Neural cell (in vitro differentiated cells): ENCODE data around the gene RBBP8NL. TPM values are rescaled to one million over a fixed set of nuclear protein-coding genes. Genes with fewer than 3 reads are reported as not detected.

Source experiments
- H2AFZ ChIP-seq: fragments of 200-600, 300-800 bp; sonication (generic), shearing (Covaris generic); 2 replicates; pipeline ENCODE4 v1.6.0; 2014; ENCODE audit warnings: low read depth, mild to moderate bottlenecking, antibody characterized with exemption, low read length, moderate library complexity
- H3F3A ChIP-seq: fragments of 200-600 bp; shearing (Covaris generic); 2 replicates; pipeline ENCODE4 v1.6.1; 2016; ENCODE audit warnings: mild to moderate bottlenecking, moderate library complexity, mixed read lengths, antibody characterized with exemption, low read length; ENCODE audit not compliant: insufficient read depth, poor library complexity, severe bottlenecking
- H3K27ac ChIP-seq: fragments of 200-600, 300-800 bp; sonication (generic), shearing (Covaris generic); 2 replicates; pipeline ENCODE4 v1.5.1; 2014; ENCODE audit warnings: mild to moderate bottlenecking, low read length, moderate library complexity
- H3K27me3 ChIP-seq: fragments of 300-800, 200-600 bp; sonication (generic), shearing (Covaris generic); 2 replicates; pipeline ENCODE4 v1.6.0; 2014; ENCODE audit warnings: mild to moderate bottlenecking, low read depth, low read length, moderate library complexity; ENCODE audit not compliant: insufficient read depth
- H3K36me3 ChIP-seq: fragments of 300-800, 200-600 bp; sonication (generic), shearing (Covaris generic); 2 replicates; pipeline ENCODE4 v1.5.1; 2014; ENCODE audit warnings: mild to moderate bottlenecking, antibody characterized with exemption, low read length, moderate library complexity; ENCODE audit not compliant: insufficient read depth
- H3K4me2 ChIP-seq: fragments of 300-800, 200-600 bp; sonication (generic), shearing (Covaris generic); 2 replicates; pipeline ENCODE4 v1.6.0; 2014; ENCODE audit warnings: mild to moderate bottlenecking, low read length
- H3K4me3 ChIP-seq: fragments of 300-800, 200-600 bp; sonication (generic), shearing (Covaris generic); 2 replicates; pipeline ENCODE4 v1.5.1; 2014; ENCODE audit warnings: mild to moderate bottlenecking, low read length, moderate library complexity
- H3K79me2 ChIP-seq: fragments of 200-600 bp; shearing (Covaris generic); replicated peaks from 2 replicates; pipeline ENCODE4 v1.6.0; 2014; ENCODE audit warnings: mild to moderate bottlenecking, low read length, moderate library complexity; ENCODE audit not compliant: insufficient read depth
- H3K9ac ChIP-seq: fragments of 300-800, 200-600 bp; sonication (generic), shearing (Covaris generic); 2 replicates; pipeline ENCODE4 v1.6.1; 2016; ENCODE audit warnings: mild to moderate bottlenecking, low read length, mixed read lengths
- H3K9me2 ChIP-seq: fragments of 200-600 bp; shearing (Covaris generic); 2 replicates; pipeline ENCODE4 v1.6.1; 2016; ENCODE audit warnings: mild to moderate bottlenecking, low read length, mixed read lengths; ENCODE audit not compliant: insufficient read depth
- H3K9me3 ChIP-seq: fragments of 200-600, 300-800 bp; sonication (generic), shearing (Covaris generic); 2 replicates; pipeline ENCODE4 v1.6.1; 2016; ENCODE audit warnings: mild to moderate bottlenecking, mixed run types, low read length, moderate library complexity, mixed read lengths
- H4K20me1 ChIP-seq: fragments of 200-600 bp; shearing (Covaris generic); 2 replicates; pipeline ENCODE4 v1.6.1; 2016; ENCODE audit warnings: mild to moderate bottlenecking, mixed run types; ENCODE audit not compliant: insufficient read depth
- EP300 ChIP-seq: fragments of 450-650 bp; conservative IDR thresholded peaks from 2 replicates; pipeline ENCODE4 v1.6.1; 2014; ENCODE audit warnings: antibody characterized with exemption, mild to moderate bottlenecking, moderate library complexity; ENCODE audit not compliant: poor library complexity, severe bottlenecking
- EZH2 ChIP-seq: fragments of 200-600, 300-800 bp; shearing (Covaris generic), sonication (generic); IDR thresholded peaks from 2 replicates; pipeline ENCODE4 v1.6.1; 2014; ENCODE audit warnings: antibody characterized with exemption, low read length, borderline replicate concordance, mild to moderate bottlenecking; ENCODE audit not compliant: insufficient read depth, poor library complexity, severe bottlenecking
- MXI1 ChIP-seq: fragments of 450-650 bp; conservative IDR thresholded peaks from 2 replicates; pipeline ENCODE4 v1.6.1; 2014; ENCODE audit warnings: antibody characterized with exemption, mild to moderate bottlenecking; ENCODE audit not compliant: poor library complexity, severe bottlenecking
- POLR2AphosphoS5 ChIP-seq: IDR thresholded peaks from 2 replicates; pipeline ENCODE4 v1.6.1; 2012
- RAD21 ChIP-seq: fragments of 450-650 bp; conservative IDR thresholded peaks from 2 replicates; pipeline ENCODE4 v1.6.1; 2014; ENCODE audit warnings: antibody characterized with exemption, mild to moderate bottlenecking, moderate library complexity
- SMC3 ChIP-seq: fragments of 450-650 bp; conservative IDR thresholded peaks from 2 replicates; pipeline ENCODE4 v1.6.1; 2014; ENCODE audit warnings: antibody characterized with exemption, mild to moderate bottlenecking, moderate library complexity; ENCODE audit not compliant: poor library complexity
- TAF1 ChIP-seq: IDR thresholded peaks from 2 replicates; pipeline ENCODE4 v1.6.1; 2012; ENCODE audit warnings: low read depth
- polyA plus RNA-seq: library from polyadenylated mRNA; depleted of rRNA; stranded (reverse); fragments of >200 nt; gene quantifications from 2 replicates; pipeline ENCODE4 v1.2.3, GENCODE V29; 2014
- TF ChIP-seq, protein P1 (sequence below): IDR thresholded peaks from 2 replicates; pipeline ENCODE4 v1.6.1; 2012; ENCODE audit warnings: borderline replicate concordance
- TF ChIP-seq, protein P2 (sequence below): fragments of 450-650 bp; IDR thresholded peaks from 2 replicates; pipeline ENCODE4 v1.5.1; 2014; ENCODE audit warnings: antibody characterized with exemption, mild to moderate bottlenecking, moderate library complexity; ENCODE audit not compliant: poor library complexity, severe bottlenecking

Gene RBBP8NL
- polyA plus RNA-seq, 1 donor from 2014 or later: not detected

DNA sequence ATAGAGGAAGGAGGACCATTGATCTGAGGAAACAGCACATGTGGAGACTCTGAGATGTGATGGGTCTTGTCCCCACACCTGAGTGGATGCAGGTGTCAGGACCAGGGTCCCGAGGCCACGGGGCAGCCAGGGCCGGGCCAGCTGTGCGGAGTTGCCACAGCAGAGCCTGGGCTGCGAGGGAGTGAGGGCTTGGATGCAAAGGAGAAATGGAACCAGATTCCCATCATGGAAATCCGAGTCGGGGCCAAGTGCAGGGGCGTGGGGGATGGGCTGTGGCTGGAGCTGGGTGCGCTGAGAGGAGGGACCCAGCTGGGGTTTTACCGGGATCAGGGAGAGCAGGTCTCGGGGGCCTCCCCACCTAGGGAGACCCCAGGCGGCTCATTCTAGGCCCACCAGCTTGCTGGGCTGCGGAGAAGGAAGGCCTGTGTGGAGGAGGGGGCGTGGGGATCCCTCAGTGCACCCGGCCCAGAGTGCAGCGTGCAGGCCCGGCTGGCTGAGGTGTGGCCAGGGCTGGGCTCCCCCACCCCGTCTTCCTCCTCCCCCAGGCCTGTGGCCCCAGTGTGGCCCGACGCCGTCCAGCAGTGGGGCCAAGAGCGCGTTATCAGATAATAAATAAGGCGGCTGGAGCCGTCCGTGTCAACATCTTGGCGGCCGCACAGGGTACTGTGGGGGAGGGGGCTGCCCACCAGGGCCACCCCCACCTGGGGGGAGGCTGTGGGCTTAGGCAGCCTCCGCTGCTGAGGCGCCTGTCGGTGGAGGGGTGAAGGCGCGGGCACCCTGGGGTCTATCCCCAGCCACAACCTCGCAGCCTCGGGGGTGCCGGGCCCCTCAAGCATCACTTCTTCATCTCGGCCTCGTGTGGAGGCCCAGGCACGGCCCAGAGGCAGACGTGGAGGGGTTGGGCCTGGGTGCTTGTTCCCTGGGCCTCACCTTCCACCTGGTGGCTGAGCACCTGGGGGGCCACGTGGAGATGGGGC lies 31.2 kb upstream of the RBBP8NL start:
- TF ChIP-seq RAD21: no peak
- no peak for TF ChIP-seq SMC3
- H3K36me3 ChIP-seq: no peaks in the 10 kb centered on the region
- H2AFZ ChIP-seq: no peak overlapping the region
- H3K4me3 ChIP-seq: no peak overlapping the region
- H3K27ac ChIP-seq: no peak overlapping the region
- H3K4me2 ChIP-seq: no peak overlapping the region
- H3K9ac ChIP-seq: no peak overlapping the region
- H3K9me2 ChIP-seq: no peaks in the 10 kb centered on the region
- H3F3A ChIP-seq: no peaks in the 10 kb centered on the region
- no peaks in the 10 kb centered on the region for H3K79me2 ChIP-seq
- H4K20me1 ChIP-seq: no peaks in the 10 kb centered on the region
- no peaks in the 10 kb centered on the region for H3K27me3 ChIP-seq
- H3K9me3 ChIP-seq: no peaks in the 10 kb centered on the region

DNA sequence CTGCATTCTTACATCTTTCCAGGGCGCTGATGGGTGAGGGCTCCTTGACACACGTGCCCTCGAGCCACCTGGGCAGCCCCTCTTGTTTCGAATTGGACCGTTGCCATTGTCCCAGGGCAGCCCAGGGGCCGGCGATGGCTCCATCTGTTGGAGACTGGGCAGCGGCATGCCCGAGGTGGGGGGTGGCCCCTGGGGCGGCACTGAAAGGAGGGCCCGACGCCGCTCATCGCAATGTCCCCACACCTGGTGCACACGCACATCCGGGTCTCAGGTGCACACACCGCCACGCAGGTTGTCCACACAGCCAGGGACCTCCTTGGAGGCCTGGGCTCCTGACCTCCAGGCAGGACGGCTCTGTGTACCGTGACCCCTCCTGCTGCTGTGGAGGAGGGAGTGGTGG lies 30.5 kb upstream of the RBBP8NL start:
- no peak overlapping the region for H2AFZ ChIP-seq
- H3K9ac ChIP-seq: no peak overlapping the region
- no peak overlapping the region for H3K4me2 ChIP-seq
- no peaks in the 10 kb centered on the region for H3K79me2 ChIP-seq
- H4K20me1 ChIP-seq: no peaks in the 10 kb centered on the region
- no peaks in the 10 kb centered on the region for H3K9me3 ChIP-seq
- no peaks in the 10 kb centered on the region for H3K27me3 ChIP-seq
- no peaks in the 10 kb centered on the region for H3F3A ChIP-seq
- no peak overlapping the region for H3K4me3 ChIP-seq
- no peaks in the 10 kb centered on the region for H3K36me3 ChIP-seq
- no peaks in the 10 kb centered on the region for H3K9me2 ChIP-seq
- TF ChIP-seq RAD21 (no peak), MXI1 (no peak), TAF1 (no peak)
- no peak overlapping the region for H3K27ac ChIP-seq

DNA sequence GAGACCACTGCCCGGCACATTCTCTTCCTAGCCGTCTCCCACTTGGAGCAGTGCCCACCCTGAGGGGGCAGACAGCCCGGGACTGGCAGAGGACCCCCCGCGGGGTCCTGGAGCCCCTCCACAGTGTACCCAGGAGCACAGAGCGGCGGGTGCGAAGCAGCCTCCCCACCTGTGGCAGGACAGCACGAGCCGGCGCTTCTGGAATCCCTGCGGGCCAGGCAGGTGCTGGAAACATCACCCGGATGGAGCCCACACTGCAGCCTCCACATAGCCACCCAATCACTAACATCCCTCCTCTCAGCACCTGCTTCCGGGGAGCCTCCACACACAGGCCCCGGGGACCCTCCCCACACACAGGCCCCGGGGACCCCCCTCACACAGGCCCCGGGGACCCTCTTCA lies 29.8 kb upstream of the RBBP8NL start:
- H2AFZ ChIP-seq: no peak overlapping the region
- TF ChIP-seq RAD21: no peak
- no peak for TF ChIP-seq POLR2AphosphoS5
- no peak for TF ChIP-seq MXI1
- TF ChIP-seq EP300: no peak
- no peak for TF ChIP-seq EZH2
- TF ChIP-seq, protein P1, sequence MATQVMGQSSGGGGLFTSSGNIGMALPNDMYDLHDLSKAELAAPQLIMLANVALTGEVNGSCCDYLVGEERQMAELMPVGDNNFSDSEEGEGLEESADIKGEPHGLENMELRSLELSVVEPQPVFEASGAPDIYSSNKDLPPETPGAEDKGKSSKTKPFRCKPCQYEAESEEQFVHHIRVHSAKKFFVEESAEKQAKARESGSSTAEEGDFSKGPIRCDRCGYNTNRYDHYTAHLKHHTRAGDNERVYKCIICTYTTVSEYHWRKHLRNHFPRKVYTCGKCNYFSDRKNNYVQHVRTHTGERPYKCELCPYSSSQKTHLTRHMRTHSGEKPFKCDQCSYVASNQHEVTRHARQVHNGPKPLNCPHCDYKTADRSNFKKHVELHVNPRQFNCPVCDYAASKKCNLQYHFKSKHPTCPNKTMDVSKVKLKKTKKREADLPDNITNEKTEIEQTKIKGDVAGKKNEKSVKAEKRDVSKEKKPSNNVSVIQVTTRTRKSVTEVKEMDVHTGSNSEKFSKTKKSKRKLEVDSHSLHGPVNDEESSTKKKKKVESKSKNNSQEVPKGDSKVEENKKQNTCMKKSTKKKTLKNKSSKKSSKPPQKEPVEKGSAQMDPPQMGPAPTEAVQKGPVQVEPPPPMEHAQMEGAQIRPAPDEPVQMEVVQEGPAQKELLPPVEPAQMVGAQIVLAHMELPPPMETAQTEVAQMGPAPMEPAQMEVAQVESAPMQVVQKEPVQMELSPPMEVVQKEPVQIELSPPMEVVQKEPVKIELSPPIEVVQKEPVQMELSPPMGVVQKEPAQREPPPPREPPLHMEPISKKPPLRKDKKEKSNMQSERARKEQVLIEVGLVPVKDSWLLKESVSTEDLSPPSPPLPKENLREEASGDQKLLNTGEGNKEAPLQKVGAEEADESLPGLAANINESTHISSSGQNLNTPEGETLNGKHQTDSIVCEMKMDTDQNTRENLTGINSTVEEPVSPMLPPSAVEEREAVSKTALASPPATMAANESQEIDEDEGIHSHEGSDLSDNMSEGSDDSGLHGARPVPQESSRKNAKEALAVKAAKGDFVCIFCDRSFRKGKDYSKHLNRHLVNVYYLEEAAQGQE: no peak
- TF ChIP-seq SMC3: no peak
- TF ChIP-seq TAF1: no peak
- TF ChIP-seq, protein P2, sequence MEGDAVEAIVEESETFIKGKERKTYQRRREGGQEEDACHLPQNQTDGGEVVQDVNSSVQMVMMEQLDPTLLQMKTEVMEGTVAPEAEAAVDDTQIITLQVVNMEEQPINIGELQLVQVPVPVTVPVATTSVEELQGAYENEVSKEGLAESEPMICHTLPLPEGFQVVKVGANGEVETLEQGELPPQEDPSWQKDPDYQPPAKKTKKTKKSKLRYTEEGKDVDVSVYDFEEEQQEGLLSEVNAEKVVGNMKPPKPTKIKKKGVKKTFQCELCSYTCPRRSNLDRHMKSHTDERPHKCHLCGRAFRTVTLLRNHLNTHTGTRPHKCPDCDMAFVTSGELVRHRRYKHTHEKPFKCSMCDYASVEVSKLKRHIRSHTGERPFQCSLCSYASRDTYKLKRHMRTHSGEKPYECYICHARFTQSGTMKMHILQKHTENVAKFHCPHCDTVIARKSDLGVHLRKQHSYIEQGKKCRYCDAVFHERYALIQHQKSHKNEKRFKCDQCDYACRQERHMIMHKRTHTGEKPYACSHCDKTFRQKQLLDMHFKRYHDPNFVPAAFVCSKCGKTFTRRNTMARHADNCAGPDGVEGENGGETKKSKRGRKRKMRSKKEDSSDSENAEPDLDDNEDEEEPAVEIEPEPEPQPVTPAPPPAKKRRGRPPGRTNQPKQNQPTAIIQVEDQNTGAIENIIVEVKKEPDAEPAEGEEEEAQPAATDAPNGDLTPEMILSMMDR: no peak
- H3K9me2 ChIP-seq: no peaks in the 10 kb centered on the region
- H3K9ac ChIP-seq: no peak overlapping the region
- no peak overlapping the region for H3K27ac ChIP-seq
- no peak overlapping the region for H3K4me2 ChIP-seq
- H3K9me3 ChIP-seq: no peaks in the 10 kb centered on the region
- no peak overlapping the region for H3K4me3 ChIP-seq
- no peaks in the 10 kb centered on the region for H3K79me2 ChIP-seq
- H3K27me3 ChIP-seq: no peaks in the 10 kb centered on the region
- H4K20me1 ChIP-seq: no peaks in the 10 kb centered on the region
- no peaks in the 10 kb centered on the region for H3F3A ChIP-seq
- H3K36me3 ChIP-seq: no peaks in the 10 kb centered on the region
